Heart left ventricle (tissue), 16 donors: ENCODE data around the gene AKAP13. TPM values are rescaled to one million over a fixed set of nuclear protein-coding genes. Genes with fewer than 3 reads are reported as not detected.

Experiments
- ATAC-seq, 4 donors: fragments of 200-7000 bp; cut with Tn5 transposase; one replicate each; pipeline ENCODE4 v1.9.1; 2020 to 2022; ENCODE audit warnings: moderate library complexity in 4 of 4, mild to moderate bottlenecking in 3 of 4, moderate number of reproducible peaks in 1 of 4
- DNase-seq, 5 donors: peaks; one replicate each; pipeline ENCODE4 v3.0.0-alpha.2; 2020
- H3K27ac ChIP-seq, 12 donors: fragments of 200-600 bp; sonication (generic) in 4 of 12; one replicate each; pipeline versions ENCODE4 v1.5.0 to v1.8.0; 2016 to 2022; ENCODE audit warnings: mild to moderate bottlenecking in 2 of 12
- H3K27me3 ChIP-seq, 9 donors: fragments of 200-600 bp; sonication (generic) in 2 of 9; one replicate each; pipeline versions ENCODE4 v1.5.1 to v1.8.0; 2016 to 2022; ENCODE audit warnings: mild to moderate bottlenecking in 3 of 9
- H3K36me3 ChIP-seq, 9 donors: fragments of 200-600 bp; sonication (generic) in 2 of 9; one replicate each; pipeline versions ENCODE4 v1.5.0 to v1.8.0; 2018 to 2022; ENCODE audit warnings: mild to moderate bottlenecking in 2 of 9
- H3K4me1 ChIP-seq, 12 donors: fragments of 200-600 bp; sonication (generic) in 4 of 12; one replicate each; pipeline versions ENCODE4 v1.5.0 to v1.8.0; 2016 to 2022; ENCODE audit warnings: mild to moderate bottlenecking in 3 of 12
- H3K4me3 ChIP-seq, 12 donors: fragments of 200-600 bp; sonication (generic) in 4 of 12; one replicate each; pipeline versions ENCODE4 v1.5.0 to v1.8.0; 2017 to 2022; ENCODE audit warnings: mild to moderate bottlenecking in 9 of 12, moderate library complexity in 4 of 12
- H3K9me3 ChIP-seq, 12 donors: fragments of 200-600 bp; sonication (generic) in 4 of 12; one replicate each; pipeline versions ENCODE4 v1.5.0 to v1.8.0; 2016 to 2022; ENCODE audit warnings: mild to moderate bottlenecking in 1 of 12
- CTCF ChIP-seq, 12 donors: fragments of 200-600 bp; sonication (generic) in 4 of 12; IDR thresholded peaks; one replicate each; pipeline versions ENCODE4 v1.5.0 to v1.8.0; 2018 to 2022; ENCODE audit warnings: antibody characterized with exemption in 12 of 12, mild to moderate bottlenecking in 5 of 12
- POLR2A ChIP-seq, 2 donors: fragments of 450-650 bp; IDR thresholded peaks; one replicate each; pipeline ENCODE4 v1.6.1; 2017; ENCODE audit warnings: antibody characterized with exemption in 2 of 2, mild to moderate bottlenecking in 2 of 2, moderate library complexity in 2 of 2
- WGBS, 4 donors: extraction: QIAGEN DNeasy Blood & Tissue Kit in 2 of 4; methylation state at CpG; one replicate each; pipeline versions ENCODE4 v1.1.5 to v1.1.7; 2013 to 2018; 5-methylcytosine and 5-hydroxymethylcytosine counted together
- intact Hi-C, 10 donors: fragments of 100-400 bp; cut with DNase I; formaldehyde crosslinking; loops; one replicate each; pipeline versions ENCODE4 v1.11.1 to v1.14.2; 2022
- polyA plus RNA-seq, 2 donors: library from polyadenylated mRNA; stranded (reverse); fragments of 200-250 nt; gene quantifications; one replicate each; pipeline ENCODE4 v1.2.3, GENCODE V29; 2013
- total RNA-seq, 9 donors: library from RNA; depleted of rRNA in 2 of 9; stranded (reverse); fragments of >200 nt in 2 of 9; fragmentation: NEBNext Ultra II Directional in 3 of 9; extraction: Animal tissue kit (Norgen Biotek cat#: 25700) in 3 of 9; gene quantifications; one replicate each; pipeline versions ENCODE4 v1.1.0 to v1.2.4, GENCODE V29; 2016 to 2023
- donor health status: ischemic (EF 13 %, LVEDD 7.1; RV severe dilation, severe dysfunction).
- donor health status: healthy with polysubstance abuse.
- donor health status: DM: no; HTN: yes; CAD: no.
- donor health status: DM: no; HTN: no; CAD: no.
- donor health status: ischemic (EF 25% LVEDD 6.9; RV normal size, moderate dysfunction).
- donor health status: ischemic (EF 25% LVEDD 5.7; RV mildly dilated, moderate dysfunction).
- donor health status: healthy.
- donor health status: DM: yes; HTN: yes; CAD: no.
- donor health status: ischemic (EF 35%, LVEDD 5.7; RV mildly dilated, moderate dysfunction).
- donor health status: nonischemic (EF 11% LVEDD 7.7; RV severe dilation, severe dysfunction).
- donor health status: DM: yes; HTN: yes; CAD: no.
- donor health status: PGD.
- donor health status: ischemic (EF 29% LVEDD 5.4; RV normal size, mild dysfunction).
- donor health status: nonischemic (EF 23%, LVEDD 6.1; RV moderate dilation, normal function).

Gene AKAP13
- total and polyA plus RNA-seq, 11 donors, result 124 to 598 (median 340) TPM

DNA sequence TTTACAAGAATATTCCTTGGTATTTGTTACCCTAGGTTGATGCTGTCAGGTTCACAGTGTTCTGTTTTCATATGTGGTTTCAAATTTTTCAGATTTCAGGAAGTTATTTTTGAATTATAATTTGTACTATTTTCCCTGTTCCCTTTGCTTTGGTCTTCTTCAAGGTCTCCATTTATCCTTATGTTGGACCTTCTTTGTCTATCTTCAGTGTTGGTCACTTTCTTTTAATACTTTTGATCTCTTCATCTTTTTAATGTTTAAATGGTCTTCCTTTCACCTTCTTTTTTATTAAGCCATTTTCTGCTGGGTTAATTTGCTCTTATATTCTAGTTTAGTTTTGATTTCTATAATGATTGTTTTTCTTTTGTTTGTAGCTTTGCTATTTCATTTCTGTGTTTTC is 353.0 kb downstream of the AKAP13 start:
- no peak for ATAC-seq
- intact Hi-C loops, result loop anchor here in 7 of 10 donors (5.0 kb wide), 3 partner anchors 64 to 99 kb away; no protein-coding TSS in a partner anchor

GRCh38 chr15:85737061-85737460 is 356.7 kb downstream of the AKAP13 start:
- intact Hi-C loops, result no loop called here
- peaks cover 0 to 14% (median 6%) of the 10 kb centered on the region in 12 donors for H3K9me3 ChIP-seq
- ATAC-seq (no peak), DNase-seq (peak in 1 of 5 donors; percentile 29)
- H3K27ac ChIP-seq, result no peak overlapping the region
- no peaks in the 10 kb centered on the region for H3K27me3 ChIP-seq
- H3K36me3 ChIP-seq, result peaks cover 0 to 100% (median 96%) of the 10 kb centered on the region in 9 donors
- H3K4me1 ChIP-seq, result peaks cover 0 to 14% (median 5%) of the 10 kb centered on the region in 12 donors
- 76 to 79% (median 78%) methylated on average over 6 of the region's 6 CpGs for WGBS, 4 donors
- TF ChIP-seq POLR2A (IDR thresholded peaks at IDR 0.05), result no peak
- TF ChIP-seq CTCF (IDR thresholded peaks at IDR 0.05), result no peak
- H3K4me3 ChIP-seq, result no peak overlapping the region

More for the DNA sequence above, 353.0 kb downstream of the AKAP13 start:
- Histone ChIP-seq H3K27me3 (no peaks in the 10 kb centered on the region), H3K4me3 (no peak overlapping the region), H3K36me3 (peaks cover 0 to 100% (median 96%) of the 10 kb centered on the region in 9 donors), H3K4me1 (peaks cover 0 to 14% (median 0%) of the 10 kb centered on the region in 12 donors), H3K9me3 (peaks cover 0 to 14% (median 6%) of the 10 kb centered on the region in 12 donors), H3K27ac (no peak overlapping the region)
- DNase-seq, result no peak
- TF ChIP-seq POLR2A (IDR thresholded peaks at IDR 0.05) (no peak), CTCF (IDR thresholded peaks at IDR 0.05) (no peak)

DNA sequence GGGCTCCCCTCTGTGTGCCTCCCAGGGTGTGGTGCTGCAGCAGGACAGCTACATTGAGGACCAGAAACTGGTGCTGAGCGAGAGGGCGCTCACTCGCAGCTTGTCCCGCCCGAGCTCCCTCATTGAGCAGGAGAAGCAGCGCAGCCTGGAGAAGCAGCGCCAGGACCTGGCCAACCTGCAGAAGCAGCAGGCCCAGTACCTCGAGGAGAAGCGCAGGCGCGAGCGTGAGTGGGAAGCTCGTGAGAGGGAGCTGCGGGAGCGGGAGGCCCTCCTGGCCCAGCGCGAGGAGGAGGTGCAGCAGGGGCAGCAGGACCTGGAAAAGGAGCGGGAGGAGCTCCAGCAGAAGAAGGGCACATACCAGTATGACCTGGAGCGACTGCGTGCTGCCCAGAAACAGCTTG is 360.6 kb downstream of the AKAP13 start:
- Histone ChIP-seq H3K9me3 (no peaks in the 10 kb centered on the region), H3K4me3 (no peak overlapping the region), H3K4me1 (peaks cover 0 to 35% (median 8%) of the 10 kb centered on the region in 12 donors), H3K27me3 (no peaks in the 10 kb centered on the region), H3K27ac (peak overlapping the region in 1 of 12 donors; percentile 30), H3K36me3 (peaks cover 0 to 100% (median 96%) of the 10 kb centered on the region in 9 donors)
- intact Hi-C loops, result no loop called here
- TF ChIP-seq POLR2A (IDR thresholded peaks at IDR 0.05) (no peak), CTCF (IDR thresholded peaks at IDR 0.05) (no peak)
- ATAC-seq, result peak in 1 of 4 donors; percentile 3
- 86 to 91% (median 91%) methylated on average over 20 of the region's 20 CpGs for WGBS, 4 donors
- no peak for DNase-seq

GRCh38 chr15:85741662-85742061 is 361.3 kb downstream of the AKAP13 start:
- Histone ChIP-seq H3K27ac (peak overlapping the region in 3 of 12 donors; percentile 15 to 30 (median 28)), H3K4me3 (no peak overlapping the region), H3K27me3 (no peaks in the 10 kb centered on the region), H3K4me1 (peaks cover 0 to 35% (median 8%) of the 10 kb centered on the region in 12 donors), H3K9me3 (no peaks in the 10 kb centered on the region), H3K36me3 (peaks cover 0 to 100% (median 96%) of the 10 kb centered on the region in 9 donors)
- TF ChIP-seq CTCF (IDR thresholded peaks at IDR 0.05) (no peak), POLR2A (IDR thresholded peaks at IDR 0.05) (no peak)
- intact Hi-C loops, result no loop called here
- DNase-seq, result no peak
- WGBS, 4 donors, result 87 to 94% (median 90%) methylated on average over 11 of the region's 11 CpGs
- ATAC-seq, result no peak
